Measurements from ENCODE around the gene SYNDIG1. TPM values are rescaled to one million over a fixed set of nuclear protein-coding genes. Genes with fewer than 3 reads are reported as not detected.

Gene SYNDIG1
- total RNA-seq, 2 experiments from 2014 or later, result not detected

DNA sequence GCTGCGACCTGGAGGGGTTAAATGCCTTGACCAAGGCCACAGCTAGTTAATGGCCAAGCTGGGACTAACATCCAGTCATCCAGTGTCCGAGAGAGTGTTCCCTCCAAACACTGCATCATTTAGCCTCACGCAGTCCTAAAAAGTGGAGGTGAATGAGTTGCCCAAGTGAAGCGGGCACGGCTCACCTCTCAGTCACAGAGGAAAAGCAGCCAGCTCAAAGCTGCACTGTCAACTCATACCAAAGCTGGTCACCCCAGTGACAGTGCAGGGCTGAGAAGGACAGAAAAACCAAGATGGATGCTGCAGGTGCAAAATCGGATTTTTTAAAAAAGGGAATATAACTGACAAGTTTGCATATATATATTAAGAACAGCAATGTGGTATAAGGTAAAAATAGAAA, 168.5 kb downstream of the SYNDIG1 start:
- no peaks in the 10 kb centered on the region for H4K20me1 ChIP-seq (ENCODE audit: insufficient read depth, low read length)
- H3K9me3 ChIP-seq (ENCODE audit: low read length), result no peaks in the 10 kb centered on the region
- H3K36me3 ChIP-seq (ENCODE audit: insufficient read depth, low read length), result no peaks in the 10 kb centered on the region
- no peaks in the 10 kb centered on the region for H3K79me2 ChIP-seq (ENCODE audit: insufficient read depth, low read depth, low read length)
- H3K4me2 ChIP-seq (ENCODE audit: low read length), result no peak overlapping the region
- no peak for DNase-seq (ENCODE audit: low spot score)
- no peaks in the 10 kb centered on the region for H3K9me2 ChIP-seq (ENCODE audit: insufficient read depth, low read length)
- H2AFZ ChIP-seq (ENCODE audit: low read length), result no peak overlapping the region
- no peak overlapping the region for H3K27ac ChIP-seq (ENCODE audit: low read depth, low read length, poor library complexity, severe bottlenecking)
- TF ChIP-seq EZH2phosphoT487 (IDR thresholded peaks at IDR 0.05; ENCODE audit: borderline replicate concordance, low read depth, low read length), result no peak
- TF ChIP-seq, protein P1, sequence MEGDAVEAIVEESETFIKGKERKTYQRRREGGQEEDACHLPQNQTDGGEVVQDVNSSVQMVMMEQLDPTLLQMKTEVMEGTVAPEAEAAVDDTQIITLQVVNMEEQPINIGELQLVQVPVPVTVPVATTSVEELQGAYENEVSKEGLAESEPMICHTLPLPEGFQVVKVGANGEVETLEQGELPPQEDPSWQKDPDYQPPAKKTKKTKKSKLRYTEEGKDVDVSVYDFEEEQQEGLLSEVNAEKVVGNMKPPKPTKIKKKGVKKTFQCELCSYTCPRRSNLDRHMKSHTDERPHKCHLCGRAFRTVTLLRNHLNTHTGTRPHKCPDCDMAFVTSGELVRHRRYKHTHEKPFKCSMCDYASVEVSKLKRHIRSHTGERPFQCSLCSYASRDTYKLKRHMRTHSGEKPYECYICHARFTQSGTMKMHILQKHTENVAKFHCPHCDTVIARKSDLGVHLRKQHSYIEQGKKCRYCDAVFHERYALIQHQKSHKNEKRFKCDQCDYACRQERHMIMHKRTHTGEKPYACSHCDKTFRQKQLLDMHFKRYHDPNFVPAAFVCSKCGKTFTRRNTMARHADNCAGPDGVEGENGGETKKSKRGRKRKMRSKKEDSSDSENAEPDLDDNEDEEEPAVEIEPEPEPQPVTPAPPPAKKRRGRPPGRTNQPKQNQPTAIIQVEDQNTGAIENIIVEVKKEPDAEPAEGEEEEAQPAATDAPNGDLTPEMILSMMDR (conservative IDR thresholded peaks at IDR 0.05; ENCODE audit: low read length), result no peak
- no peak overlapping the region for H3K4me3 ChIP-seq (ENCODE audit: low read depth, low read length, poor library complexity, severe bottlenecking)
- H3K4me1 ChIP-seq (ENCODE audit: insufficient read depth, low read length, poor library complexity, severe bottlenecking), result no peaks in the 10 kb centered on the region
- POLR2A ChIA-PET, result no interaction called here
- no TSS peak for BruUV-seq (replicated peaks)
- intact Hi-C loops (cut with micrococcal nuclease; ENCODE audit: unreplicated experiment), result no loop called here
- CTCF ChIA-PET (ENCODE audit: unreplicated experiment), result no interaction called here

DNA sequence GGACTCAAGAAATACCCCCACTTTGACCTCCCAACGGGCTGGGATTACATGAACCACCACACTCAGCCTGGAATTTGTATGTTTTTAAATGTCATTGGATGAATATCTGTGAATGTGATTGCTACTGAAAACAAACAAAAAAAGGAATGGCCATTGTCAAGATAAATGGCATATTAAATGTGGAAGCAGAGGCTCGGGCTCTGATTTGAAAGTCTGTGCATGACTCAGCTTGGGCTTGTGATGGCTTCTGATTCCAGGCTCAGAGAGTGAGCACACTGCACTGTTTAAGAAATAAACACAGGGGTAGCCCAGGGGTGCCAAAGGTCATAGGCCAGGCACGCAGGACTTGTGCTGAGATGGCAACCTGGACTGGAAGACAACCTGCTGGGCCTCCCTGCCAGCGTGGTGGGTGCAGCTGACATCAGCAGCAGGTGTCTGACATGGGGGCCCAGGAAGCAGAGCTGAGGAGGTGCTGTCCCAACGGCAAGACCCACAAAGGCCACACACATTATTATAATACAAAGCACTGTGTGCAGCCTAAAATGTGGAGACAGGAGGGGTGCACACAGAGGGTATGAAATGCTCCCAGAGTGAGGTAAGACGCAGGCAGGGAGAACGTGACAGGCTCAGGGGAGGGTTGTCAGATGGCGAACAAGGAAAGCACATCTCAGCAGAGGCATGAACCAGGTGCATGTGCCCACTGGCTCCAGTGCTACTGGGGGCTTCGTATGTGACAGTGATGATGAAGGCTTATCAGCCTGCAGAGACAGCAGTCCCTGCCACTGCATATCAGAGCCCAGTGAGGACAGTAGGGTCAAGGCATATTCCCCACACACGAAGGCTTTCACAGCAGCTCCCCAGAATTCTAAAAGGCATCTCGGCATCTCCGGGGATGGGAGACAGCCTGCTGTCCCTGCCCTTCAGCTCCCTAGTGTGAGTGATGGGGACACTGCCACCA, 169.4 kb downstream of the SYNDIG1 start:
- CTCF ChIA-PET (ENCODE audit: unreplicated experiment), result no interaction called here

More for the DNA sequence above, 169.4 kb downstream of the SYNDIG1 start:
- H3K4me2 ChIP-seq (ENCODE audit: low read length), result no peak overlapping the region
- no peak overlapping the region for H3K27ac ChIP-seq (ENCODE audit: low read depth, low read length, poor library complexity, severe bottlenecking)
- H3K4me3 ChIP-seq (ENCODE audit: low read depth, low read length, poor library complexity, severe bottlenecking), result no peak overlapping the region
- H3K79me2 ChIP-seq (ENCODE audit: insufficient read depth, low read depth, low read length), result no peaks in the 10 kb centered on the region
- no peaks in the 10 kb centered on the region for H3K4me1 ChIP-seq (ENCODE audit: insufficient read depth, low read length, poor library complexity, severe bottlenecking)
- no peaks in the 10 kb centered on the region for H3K36me3 ChIP-seq (ENCODE audit: insufficient read depth, low read length)
- POLR2A ChIA-PET, result no interaction called here
- H3K9me3 ChIP-seq (ENCODE audit: low read length), result no peaks in the 10 kb centered on the region
- no peaks in the 10 kb centered on the region for H3K9me2 ChIP-seq (ENCODE audit: insufficient read depth, low read length)
- H2AFZ ChIP-seq (ENCODE audit: low read length), result no peak overlapping the region
- TF ChIP-seq, protein P1 (conservative IDR thresholded peaks at IDR 0.05; ENCODE audit: low read length), result no peak
- no peak for TF ChIP-seq EZH2phosphoT487 (IDR thresholded peaks at IDR 0.05; ENCODE audit: borderline replicate concordance, low read depth, low read length)
- no peak for DNase-seq (ENCODE audit: low spot score)
- H4K20me1 ChIP-seq (ENCODE audit: insufficient read depth, low read length), result no peaks in the 10 kb centered on the region
- no TSS peak for BruUV-seq (replicated peaks)
- intact Hi-C loops (cut with micrococcal nuclease; ENCODE audit: unreplicated experiment), result no loop called here
